Glomerular visceral epithelial cell (primary cell): ENCODE results near the gene TDRD10.
"Not testable (repeated sequence)": the region's sequence is repeated elsewhere in the genome, so short reads cannot be mapped to it uniquely, and the experiment has no call there.

Source experiments
- DNase-seq: peaks from one replicate; pipeline ENCODE4 v3.0.0-alpha.2; 2016; ENCODE audit errors: extremely low spot score

TDRD10 gene

DNA sequence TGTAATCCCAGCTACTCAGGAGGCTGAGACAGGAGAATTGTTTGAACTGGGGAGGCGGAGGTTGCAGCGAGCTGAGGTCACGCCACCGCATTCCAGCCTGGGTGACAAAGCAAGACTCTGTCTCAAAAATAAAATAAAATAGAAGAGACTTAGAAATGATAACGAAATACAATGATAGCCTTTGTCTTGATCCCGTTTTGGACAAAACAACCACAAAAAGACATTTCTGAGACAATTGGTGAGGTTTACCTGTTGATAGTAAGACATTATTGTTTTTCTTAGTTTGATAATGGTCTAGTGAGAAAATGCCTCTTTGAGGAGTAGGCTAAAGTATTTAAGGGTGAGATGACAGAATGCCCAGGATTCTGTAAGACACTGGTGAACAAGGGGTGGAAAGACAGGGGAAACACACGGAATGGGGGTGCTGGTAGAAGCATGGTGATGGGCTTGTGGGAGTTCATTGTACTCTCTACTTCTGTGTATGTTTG lies 12.1 kb downstream of the TDRD10 start:
- DNase-seq = no peak

- no peak for DNase-seq
These were observed 15.6 kb downstream of the TDRD10 start for GRCh38 chr1:154517661-154518060.

DNA sequence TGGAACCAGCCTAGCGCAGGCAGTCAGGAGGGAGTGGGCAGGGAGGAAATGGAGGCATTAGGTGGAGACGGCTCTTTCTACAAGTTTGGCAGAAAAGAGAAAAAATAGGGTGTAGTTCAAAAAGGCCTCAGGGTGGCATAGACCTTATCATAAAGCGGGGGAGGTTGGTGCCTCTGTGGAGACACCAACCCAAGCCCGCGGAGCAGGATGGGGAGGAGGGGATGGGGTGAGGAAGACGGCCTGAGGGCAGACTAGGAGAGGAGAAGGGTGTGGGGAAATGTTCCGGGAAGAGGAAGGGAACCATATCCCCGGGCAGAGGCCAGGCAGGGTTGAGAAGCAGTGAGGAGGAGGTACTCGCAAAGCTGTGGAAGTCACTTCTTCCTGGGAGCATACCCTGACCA lies 17.6 kb downstream of the TDRD10 start:
- no peak for DNase-seq

GRCh38 chr1:154520333-154520732 lies 18.3 kb downstream of the TDRD10 start:
- no peak for DNase-seq

DNA sequence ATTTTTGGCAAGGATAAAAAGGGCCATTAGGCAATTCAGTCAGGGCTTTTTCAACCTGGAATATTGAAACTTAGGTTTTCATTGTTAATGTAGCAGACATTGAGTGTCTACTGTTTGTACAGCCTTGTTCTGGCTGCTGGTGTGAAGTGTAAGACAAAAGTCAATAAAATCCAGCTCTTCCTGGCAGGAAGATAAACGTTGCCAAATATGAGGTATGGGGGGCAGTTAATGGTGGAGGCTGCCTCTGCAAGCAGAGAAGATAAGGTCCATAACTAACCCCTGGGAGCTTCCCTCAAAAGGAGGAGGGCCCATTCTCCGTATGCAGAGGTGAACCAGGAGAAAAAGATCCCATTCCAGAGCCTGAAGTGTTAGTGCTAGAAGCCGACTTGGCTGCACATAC lies 19.7 kb downstream of the TDRD10 start:
- no peak for DNase-seq

DNA sequence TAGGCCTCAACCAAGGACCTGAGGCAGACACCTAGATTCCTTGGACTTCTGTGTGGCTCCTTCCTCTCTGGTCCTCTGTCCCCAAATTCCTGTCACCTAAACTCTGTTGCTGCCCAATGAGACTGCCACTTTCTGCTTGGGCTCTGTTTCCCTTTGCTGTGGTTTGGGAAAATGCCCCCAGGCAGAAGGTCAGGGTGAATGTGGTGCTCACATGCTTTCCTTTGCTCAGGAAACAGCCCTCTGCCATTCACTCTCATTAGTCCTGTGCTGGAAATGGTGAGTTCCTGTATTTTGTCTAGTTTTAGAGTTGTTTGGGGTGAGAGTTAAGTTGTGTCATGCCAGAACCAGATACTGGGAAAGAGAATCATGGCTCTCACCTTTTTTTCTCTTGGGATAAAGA lies 22.9 kb downstream of the TDRD10 start:
- no peak for DNase-seq

GRCh38 chr1:154527192-154527591 lies 25.2 kb downstream of the TDRD10 start:
- DNase-seq = no peak

DNA sequence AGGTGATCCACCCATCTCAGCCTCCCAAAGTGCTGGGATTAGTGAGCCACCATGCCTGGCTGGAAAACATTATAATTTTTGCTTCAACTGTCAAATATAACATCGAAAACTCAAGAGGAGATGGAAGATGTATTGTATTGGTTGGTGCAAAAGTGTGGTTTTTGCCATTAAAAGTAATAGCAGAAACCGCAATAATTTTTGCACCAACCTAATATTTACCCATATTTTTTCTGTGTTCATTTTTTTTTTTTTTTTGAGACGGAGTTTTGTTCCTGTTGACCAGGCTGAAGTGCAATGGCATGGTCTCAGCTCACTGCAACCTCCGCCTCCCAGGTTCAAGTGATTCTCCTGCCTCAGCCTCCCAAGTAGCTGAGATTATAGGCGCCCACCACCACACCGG lies 27.3 kb downstream of the TDRD10 start:
- DNase-seq = no peak

GRCh38 chr1:154531950-154532349 lies 29.9 kb downstream of the TDRD10 start:
- DNase-seq = not testable (repeated sequence)

DNA sequence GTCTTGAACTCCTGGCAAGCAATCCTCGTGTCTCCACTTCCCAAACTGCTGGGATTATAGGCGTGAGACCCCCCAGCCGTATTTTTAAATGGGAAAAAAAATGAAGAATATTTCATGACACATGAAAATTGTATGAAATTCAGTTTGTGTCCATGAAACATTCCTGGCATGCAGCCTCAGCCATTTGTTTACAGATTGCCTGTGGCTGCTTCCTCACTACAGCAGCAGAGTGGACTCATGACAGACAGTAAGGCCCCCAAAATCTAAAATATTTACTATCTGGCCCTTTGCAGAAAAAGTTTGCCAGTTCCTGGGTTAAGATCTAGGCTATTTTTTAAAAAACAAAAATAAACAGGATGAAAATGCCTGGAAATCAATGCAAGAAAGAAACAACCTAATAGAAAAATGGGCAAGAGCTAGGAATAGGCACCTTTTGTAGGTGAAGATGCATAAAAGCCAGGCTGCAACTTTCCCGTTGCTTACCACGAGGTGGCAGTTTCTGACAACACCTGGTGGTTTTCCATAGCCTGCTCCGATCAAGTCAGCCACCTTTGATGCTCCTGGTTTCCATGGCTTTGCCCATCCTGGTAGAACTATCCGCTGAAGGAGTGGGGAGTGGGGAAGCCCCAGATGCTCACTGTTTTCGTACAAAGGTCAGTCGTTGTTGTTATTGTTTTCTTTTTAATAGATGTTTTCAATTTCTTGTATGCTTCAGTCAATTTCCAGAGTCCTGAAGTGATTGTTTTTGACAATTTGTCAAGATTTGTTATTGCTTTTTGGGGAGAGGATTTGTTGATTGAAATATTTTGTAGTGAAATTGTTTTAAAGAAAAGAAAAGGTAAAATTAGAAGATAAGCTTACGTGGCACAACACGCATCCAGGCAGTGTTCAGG lies 32.2 kb downstream of the TDRD10 start:
- DNase-seq = peak; percentile 45

DNA sequence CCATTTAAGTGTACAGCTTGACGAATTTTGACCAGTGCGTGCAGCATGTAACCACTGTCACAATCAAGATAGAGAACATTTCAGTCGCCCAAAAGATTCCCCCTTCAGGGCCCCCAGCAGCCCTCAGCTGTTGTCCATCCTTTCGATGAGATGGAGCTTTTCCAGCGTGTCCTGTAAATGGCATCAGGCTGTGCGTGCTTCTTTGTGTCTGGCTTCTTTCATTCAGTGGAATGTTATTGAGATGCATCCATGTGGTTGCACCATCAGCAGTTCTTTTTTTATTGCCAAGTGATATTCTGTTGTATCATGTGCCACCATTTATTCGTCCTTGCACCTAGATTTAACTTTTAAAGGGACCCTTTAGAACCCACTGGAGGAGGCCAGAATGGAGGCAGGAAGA lies 34.6 kb downstream of the TDRD10 start:
- no peak for DNase-seq

GRCh38 chr1:154539486-154540483 lies 37.8 kb downstream of the TDRD10 start:
- DNase-seq = no peak

DNA sequence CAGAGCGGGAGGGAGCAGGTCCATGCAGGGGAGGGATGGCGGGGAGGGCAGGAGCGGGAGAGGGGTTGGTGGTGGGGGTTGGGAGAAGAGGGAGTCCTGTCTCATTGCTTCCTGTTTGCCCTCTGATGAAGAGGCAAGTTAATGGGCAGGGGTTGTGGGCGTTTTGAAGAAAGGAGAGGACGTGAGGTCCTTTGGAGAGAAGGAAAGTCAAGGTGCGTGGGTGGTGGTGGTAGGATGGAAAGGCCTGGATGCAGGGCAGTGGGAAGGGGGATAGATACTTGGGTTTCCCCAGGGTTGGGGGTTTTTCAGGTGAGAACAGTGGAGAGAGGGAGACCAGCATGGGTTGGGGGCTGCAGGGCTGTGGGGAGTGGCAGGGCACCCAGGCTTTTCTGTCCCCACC lies 39.2 kb downstream of the TDRD10 start:
- DNase-seq = no peak

GRCh38 chr1:154546264-154547063 lies 44.4 kb downstream of the TDRD10 start:
- DNase-seq = peak; percentile 66

- DNase-seq = no peak
These were observed 45.2 kb downstream of the TDRD10 start for GRCh38 chr1:154547105-154547732.

GRCh38 chr1:154548028-154548427 lies 46.0 kb downstream of the TDRD10 start:
- no peak for DNase-seq

GRCh38 chr1:154549202-154549770 lies 47.3 kb downstream of the TDRD10 start:
- no peak for DNase-seq

DNA sequence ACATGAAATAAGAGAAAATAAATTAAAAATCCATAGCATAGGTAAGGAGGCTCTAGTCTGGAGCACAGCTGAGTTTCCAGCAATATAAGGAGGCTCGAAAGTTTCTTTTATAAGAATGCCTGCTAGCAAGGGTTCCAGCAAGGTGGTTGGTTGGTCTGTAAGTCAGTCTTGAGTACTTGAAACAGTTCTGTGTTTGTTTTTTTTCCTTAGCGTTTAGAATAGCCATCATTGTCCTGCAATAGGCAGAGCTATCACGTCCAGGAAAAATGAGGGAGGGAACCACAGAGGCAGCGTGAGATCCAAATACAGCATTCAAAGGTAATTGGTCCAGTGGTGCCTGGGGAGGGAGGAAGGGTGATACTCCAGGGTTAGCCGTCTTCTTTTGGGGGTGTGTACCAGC lies 48.1 kb downstream of the TDRD10 start:
- no peak for DNase-seq

DNA sequence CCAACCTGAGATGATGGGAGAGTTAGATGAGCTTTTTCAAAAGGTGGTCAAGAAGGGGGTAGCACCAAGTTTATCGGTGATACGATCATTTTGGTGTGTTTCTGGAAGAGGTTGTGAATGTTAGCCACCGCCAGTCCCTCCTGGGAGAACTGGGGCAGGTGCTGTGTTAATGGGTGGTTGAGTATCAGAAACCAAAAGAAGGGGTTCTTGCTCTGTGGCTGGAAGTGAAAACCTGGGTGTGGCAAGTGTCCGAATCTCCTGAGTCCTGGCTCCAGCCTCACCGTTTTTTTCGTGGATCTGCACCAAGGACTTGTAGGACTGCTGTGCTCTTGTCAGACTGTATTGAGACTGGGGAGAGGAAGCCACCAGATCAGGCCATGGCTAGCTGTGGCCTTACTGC lies 48.6 kb downstream of the TDRD10 start:
- DNase-seq = no peak

DNA sequence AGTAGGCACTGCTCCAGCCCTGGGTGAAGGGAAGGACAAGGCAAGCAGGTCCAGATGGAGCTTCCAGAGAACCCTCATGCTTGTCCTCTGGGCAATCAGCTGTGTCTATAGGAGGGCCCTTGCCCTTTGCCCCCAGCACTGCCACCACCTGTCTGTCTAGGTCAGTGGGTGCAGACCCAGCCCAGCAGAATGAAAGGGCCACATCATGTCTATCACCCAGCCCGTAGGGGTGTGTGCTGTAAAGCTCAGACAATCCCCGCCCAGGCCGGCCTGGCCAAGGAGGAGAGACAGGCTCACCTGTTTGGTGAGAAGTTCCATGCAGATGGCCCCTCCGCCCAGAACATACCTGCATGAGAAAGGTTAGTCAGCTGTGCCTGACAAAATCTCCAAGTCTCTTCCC lies 49.5 kb downstream of the TDRD10 start:
- DNase-seq = no peak

GRCh38 chr1:154552036-154552435 lies 50.0 kb downstream of the TDRD10 start:
- no peak for DNase-seq
